DMS153 (cell line): ENCODE results near the gene ADRB2.
"Not testable (repeated sequence)": the region's sequence is repeated elsewhere in the genome, so short reads cannot be mapped to it uniquely, and the experiment has no call there.

Source experiments
- DNase-seq: peaks from one replicate; lab custom pipeline; 2025; lab: John Stamatoyannopoulos, UW

The ADRB2 gene

DNA sequence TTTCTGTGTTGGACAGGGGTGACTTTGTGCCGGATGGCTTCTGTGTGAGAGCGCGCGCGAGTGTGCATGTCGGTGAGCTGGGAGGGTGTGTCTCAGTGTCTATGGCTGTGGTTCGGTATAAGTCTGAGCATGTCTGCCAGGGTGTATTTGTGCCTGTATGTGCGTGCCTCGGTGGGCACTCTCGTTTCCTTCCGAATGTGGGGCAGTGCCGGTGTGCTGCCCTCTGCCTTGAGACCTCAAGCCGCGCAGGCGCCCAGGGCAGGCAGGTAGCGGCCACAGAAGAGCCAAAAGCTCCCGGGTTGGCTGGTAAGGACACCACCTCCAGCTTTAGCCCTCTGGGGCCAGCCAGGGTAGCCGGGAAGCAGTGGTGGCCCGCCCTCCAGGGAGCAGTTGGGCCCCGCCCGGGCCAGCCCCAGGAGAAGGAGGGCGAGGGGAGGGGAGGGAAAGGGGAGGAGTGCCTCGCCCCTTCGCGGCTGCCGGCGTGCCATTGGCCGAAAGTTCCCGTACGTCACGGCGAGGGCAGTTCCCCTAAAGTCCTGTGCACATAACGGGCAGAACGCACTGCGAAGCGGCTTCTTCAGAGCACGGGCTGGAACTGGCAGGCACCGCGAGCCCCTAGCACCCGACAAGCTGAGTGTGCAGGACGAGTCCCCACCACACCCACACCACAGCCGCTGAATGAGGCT is at the start of gene ADRB2:
Gene ADRB2 (plus strand): TSS at position 559 of the 686 bp plus-strand sequence. CDS start 221 bp downstream, outside the sequence.
- DNase-seq, result peak; percentile 20

GRCh38 chr5:148776780-148777179 is 49.6 kb upstream of the ADRB2 start:
- no peak for DNase-seq

DNA sequence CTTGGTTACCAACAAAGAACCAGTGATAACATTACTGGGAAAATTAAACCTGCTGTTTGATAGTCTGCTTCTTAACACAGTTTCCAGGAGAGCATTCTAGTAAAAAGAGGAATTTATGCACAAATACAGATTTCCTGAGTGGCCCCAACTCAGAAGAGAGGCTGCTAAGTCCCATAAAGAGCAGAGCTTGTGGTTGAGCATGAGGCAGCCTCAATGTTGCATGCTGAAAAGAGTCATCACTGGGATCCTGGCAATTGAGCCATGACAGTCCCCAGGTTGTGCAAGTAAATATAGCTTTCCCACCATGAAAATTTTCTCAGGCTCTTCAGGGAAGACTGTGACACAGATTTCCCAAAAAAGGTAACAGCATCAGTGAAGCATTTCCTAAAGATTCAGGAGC is 47.5 kb upstream of the ADRB2 start:
- no peak for DNase-seq

DNA sequence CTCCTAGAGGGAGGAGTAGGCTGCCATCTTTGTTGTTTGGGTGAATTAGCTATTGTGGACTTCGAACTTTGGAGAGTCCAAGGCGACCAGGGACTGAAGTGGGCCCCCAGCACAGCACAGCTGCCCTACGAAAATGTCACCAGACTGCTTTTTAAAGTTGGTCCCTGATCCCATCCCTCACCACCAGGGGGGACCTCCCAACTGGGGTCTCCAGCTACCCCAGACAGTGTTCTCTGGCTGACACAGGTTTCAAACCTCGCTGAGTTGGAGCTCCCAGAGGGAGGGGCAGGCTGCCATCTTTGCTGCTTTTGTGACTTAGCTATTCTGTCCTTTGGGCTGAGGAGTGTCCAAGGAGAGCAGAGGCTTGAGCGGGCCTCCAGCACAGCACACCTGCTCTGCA is 45.7 kb upstream of the ADRB2 start:
- no peak for DNase-seq

- DNase-seq, result no peak
Observed at GRCh38 chr5:148781766-148782165, 44.6 kb upstream of the ADRB2 start.

GRCh38 chr5:148785223-148785622 is 41.2 kb upstream of the ADRB2 start:
- DNase-seq, result no peak

DNA sequence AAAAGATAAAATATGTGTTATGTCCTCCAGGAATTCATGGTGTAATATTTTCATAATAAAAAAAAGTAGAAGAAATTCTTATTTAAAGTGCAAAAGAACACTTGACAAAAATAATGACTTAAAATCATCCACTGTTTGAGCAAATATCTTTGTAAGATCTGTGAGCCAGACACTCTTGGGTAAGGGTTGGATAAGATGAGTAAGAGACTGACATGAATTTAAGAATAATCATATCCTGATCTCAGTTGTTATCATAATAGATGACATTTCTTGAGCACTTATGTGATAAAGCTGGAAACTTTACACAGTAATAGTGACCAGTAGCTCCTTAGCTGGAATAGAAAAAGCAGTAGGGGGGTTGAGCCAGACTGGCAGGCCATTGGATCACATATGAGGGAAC is 40.0 kb upstream of the ADRB2 start:
- DNase-seq, result no peak

DNA sequence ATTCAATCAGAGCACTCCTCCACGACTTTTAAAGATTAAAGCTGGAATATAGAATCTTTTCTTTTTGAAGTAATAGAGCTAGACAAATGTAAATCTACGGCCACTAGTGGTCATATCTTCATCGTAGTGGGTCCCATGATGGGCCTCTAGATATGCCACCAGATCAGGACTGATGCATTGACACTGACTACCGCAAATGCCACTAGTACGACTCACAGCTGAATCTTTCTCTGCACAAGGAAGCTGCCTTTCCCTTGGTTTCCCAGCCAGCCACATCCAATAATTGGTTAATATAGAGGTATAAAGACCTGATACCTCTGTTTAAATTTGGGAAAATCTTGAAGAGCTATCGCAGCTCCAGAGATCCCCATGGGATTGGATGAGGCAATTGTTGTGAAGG is 37.8 kb upstream of the ADRB2 start:
- DNase-seq, result no peak

- no peak for DNase-seq
Observed at GRCh38 chr5:148790545-148791333, 35.7 kb upstream of the ADRB2 start.

- no peak for DNase-seq
Observed at GRCh38 chr5:148791334-148791667, 35.1 kb upstream of the ADRB2 start.

DNA sequence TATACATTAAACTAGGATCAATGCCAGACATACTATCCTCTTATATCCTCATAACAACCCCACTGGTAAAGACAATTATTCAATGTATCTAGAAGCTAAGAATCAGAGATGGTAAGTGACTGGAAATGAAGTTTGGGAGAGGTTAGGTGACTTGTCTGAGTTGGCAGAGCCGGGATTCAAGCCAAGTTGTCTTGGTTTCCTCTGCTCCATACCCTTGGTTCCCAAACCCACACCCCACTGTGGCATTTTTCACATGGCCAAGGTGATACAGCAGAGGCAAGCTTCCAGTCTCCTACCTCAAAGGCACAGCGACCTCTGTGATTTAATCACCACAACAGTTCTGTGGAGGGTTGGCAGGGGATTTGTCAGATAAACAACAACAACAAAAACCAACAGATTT is 34.7 kb upstream of the ADRB2 start:
- DNase-seq, result no peak

- no peak for DNase-seq
Observed at GRCh38 chr5:148792744-148793143, 33.7 kb upstream of the ADRB2 start.

GRCh38 chr5:148793261-148793660 is 33.1 kb upstream of the ADRB2 start:
- DNase-seq, result no peak

DNA sequence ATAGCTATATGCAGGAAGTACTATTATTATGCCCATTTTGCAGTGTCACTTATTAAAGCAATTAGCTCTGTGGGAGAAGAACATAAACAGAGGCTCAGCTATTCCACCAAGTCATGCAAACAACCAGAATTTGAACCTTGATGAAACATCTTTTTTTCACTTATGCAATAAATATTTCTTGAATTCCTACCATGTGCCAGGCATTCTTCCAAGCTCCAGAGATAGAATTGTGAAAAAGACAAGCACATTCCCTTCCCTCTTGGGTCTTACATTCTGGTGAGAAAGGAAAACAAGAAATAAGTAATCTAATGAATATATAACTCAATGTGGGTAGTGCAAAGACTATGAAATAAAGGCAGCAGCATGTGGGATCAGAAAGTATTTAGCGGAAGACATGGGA is 32.1 kb upstream of the ADRB2 start:
- no peak for DNase-seq

DNA sequence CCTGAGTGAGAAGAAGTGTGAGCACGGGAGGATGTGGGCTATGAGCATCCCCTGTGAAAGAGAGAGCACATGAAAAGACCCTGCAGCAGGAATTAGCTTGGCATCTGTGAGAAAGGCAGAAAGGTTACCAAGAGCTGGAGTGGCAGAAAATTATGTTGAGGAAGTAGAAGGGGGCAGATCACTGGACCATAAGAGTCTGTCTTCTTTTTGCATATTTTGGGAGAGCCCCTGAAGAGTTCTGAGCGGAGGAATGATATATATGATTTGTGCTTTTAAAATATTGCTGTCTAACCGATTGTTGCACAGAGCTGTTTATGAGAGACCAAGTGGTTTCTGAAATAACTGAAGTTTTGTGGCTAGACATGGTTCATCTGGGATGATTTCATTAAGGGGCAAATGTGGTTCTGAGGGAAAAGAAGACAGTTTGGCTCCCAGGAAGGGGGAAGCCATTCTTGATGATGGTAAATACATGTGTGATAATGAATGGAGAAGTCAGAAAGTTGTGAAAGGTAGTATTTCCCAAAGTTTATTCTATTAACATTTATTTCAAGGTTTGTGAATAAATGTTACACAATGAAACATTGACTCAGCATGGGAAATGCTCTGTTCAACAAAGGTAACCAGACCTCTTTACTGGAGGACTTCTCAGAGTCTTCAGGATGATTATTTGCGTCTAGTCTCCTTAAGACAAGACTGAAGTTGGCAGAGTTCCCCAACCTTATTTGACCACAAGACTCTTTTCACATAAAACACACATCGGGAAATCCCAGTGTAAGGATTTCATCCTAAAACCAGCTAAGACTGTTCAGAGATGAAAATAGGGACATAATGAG is 31.5 kb upstream of the ADRB2 start:
- no peak for DNase-seq

GRCh38 chr5:148796936-148797335 is 29.5 kb upstream of the ADRB2 start:
- no peak for DNase-seq

DNA sequence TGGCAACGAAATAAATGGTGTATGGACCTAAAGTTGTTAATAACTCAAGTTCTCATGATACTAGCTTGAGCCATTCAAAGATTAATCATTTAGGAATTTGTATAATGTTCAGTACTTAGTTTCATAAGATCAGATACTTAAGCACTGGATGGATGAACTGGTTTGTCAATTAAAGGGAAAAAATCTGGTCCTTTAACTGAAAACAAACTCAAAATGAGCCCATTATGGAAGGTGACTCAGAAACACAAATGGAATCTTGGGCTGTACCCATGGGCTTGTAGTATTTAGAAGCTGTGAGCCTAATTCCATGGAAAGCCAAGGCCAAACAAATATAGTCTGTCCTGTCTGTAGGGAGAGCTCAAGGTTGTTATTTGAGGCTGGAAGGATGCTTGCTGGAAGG is 27.6 kb upstream of the ADRB2 start:
- no peak for DNase-seq

GRCh38 chr5:148799737-148800527 is 26.5 kb upstream of the ADRB2 start:
- DNase-seq, result no peak

DNA sequence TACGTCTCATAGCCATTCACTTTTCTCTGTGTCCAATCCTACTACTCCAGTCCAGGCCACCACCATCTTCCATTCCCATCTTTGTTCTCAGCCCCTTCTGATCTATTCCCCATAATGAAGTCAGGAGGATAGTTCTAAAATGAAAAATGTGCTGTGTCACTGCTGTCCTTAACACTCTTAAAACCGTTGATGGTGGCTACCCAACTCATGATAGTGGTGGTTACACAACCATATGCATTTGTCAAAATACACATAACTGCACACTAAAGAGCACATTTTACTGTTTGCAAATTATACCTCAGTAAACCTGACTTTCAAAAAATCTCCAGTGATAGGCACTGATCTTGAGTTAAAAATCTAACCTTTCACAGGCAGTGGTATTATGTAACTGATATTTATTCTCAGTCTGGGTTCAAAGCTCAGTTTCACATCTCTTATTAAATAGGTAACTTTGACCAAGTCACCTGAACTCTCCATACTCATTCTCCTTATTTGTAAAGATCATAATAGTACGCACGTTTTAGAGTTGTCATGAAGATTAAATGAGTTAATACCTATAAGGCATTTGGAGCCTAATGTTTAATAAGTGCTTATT is 24.6 kb upstream of the ADRB2 start:
- DNase-seq, result no peak

GRCh38 chr5:148803451-148803850 is 23.0 kb upstream of the ADRB2 start:
- DNase-seq, result not testable (repeated sequence)

DNA sequence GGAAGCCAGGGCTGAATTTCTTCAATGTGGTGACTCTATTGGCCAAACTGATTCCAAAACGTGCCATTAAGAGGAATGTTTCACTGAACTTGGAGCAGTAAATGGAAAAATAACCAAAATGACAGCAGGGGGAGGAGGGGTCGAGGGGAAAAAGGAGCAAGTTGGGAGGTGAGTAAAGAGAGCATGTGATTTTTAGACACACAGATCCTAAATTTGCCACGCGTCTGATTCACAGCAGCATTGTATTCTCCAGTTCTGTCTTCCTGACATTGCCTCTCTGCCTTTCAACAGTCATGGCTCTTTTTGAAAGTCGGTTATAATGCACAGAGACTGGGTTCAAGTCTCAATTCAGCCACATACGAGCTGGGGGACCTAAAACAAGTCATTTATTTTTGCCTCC is 22.0 kb upstream of the ADRB2 start:
- DNase-seq, result no peak
